GM03348 (cell line): ENCODE data around the gene ASIC2.
"Not testable (repeated sequence)": the region's sequence is repeated elsewhere in the genome, so short reads cannot be mapped to it uniquely, and the experiment has no call there.

Experiments used
- DNase-seq: peaks from one replicate; pipeline ENCODE4 v3.0.0; 2012; ENCODE audit warnings: low spot score

Gene ASIC2

GRCh38 chr17:32980230-32980629, 312.9 kb downstream of the ASIC2 start:
- no peak for DNase-seq

- no peak for DNase-seq
Measured at GRCh38 chr17:32976605-32977004, 316.5 kb downstream of the ASIC2 start.

- no peak for DNase-seq
Measured at GRCh38 chr17:32976131-32976530, 317.0 kb downstream of the ASIC2 start.

- DNase-seq = no peak
Measured at GRCh38 chr17:32971171-32971570, 321.9 kb downstream of the ASIC2 start.

GRCh38 chr17:32970281-32970680, 322.8 kb downstream of the ASIC2 start:
- peak; percentile 41 for DNase-seq

GRCh38 chr17:32969231-32969630, 323.9 kb downstream of the ASIC2 start:
- DNase-seq = not testable (repeated sequence)

- no peak for DNase-seq
Measured at GRCh38 chr17:32964541-32964940, 328.6 kb downstream of the ASIC2 start.
